Mammary epithelial cell (primary cell): ENCODE measurements around the gene ATP1A4.

ENCODE experiments used
- CTCF ChIP-seq, 2 donors: IDR thresholded peaks in 1 of 2; conservative IDR thresholded peaks in 1 of 2; 2 replicates each; pipeline ENCODE4 v1.5.1; 2011 to 2012; ENCODE audit warnings: inconsistent platforms in 2 of 2, low read length in 2 of 2, mild to moderate bottlenecking in 2 of 2, control low read depth in 1 of 2, low read depth in 1 of 2; ENCODE audit not compliant: insufficient read depth in 1 of 2; ENCODE audit errors: extremely low read depth in 1 of 2
- EZH2 ChIP-seq: IDR thresholded peaks from 2 replicates; pipeline ENCODE4 v1.6.1; 2012; ENCODE audit warnings: low read length, inconsistent platforms, borderline replicate concordance

- TF ChIP-seq CTCF (conservative IDR thresholded peaks at IDR 0.05 in 1 of 2, IDR thresholded peaks at IDR 0.05 in 1 of 2; ENCODE audit: extremely low read depth in 1 of 2, insufficient read depth in 1 of 2, low read depth in 1 of 2, low read length in 2 of 2) (no peak), EZH2 (no peak)
These were observed 57.3 kb downstream of the ATP1A4 start for GRCh38 chr1:160208557-160209320.
